Measurements from ENCODE around the gene CAMTA1. TPM values are rescaled to one million over a fixed set of nuclear protein-coding genes. Genes with fewer than 3 reads are reported as not detected.

Gene CAMTA1
- total and polyA plus RNA-seq, 2 experiments from 2014 or later, result 89.0 to 145 TPM

- Histone ChIP-seq H3K4me3 (no peak overlapping the region), H2AFZ (no peak overlapping the region), H3K4me2 (no peak overlapping the region), H3K9me3 (ENCODE audit: low read depth) (no peaks in the 10 kb centered on the region), H3K27ac (no peak overlapping the region), H4K20me1 (ENCODE audit: insufficient read depth, poor library complexity, severe bottlenecking) (no peaks in the 10 kb centered on the region), H3K27me3 (no peaks in the 10 kb centered on the region), H3K79me2 (no peaks in the 10 kb centered on the region), H3K9me2 (replicated peaks; ENCODE audit: insufficient read depth) (no peaks in the 10 kb centered on the region), H3K4me1 (ENCODE audit: insufficient read depth) (peaks cover 5% of the 10 kb centered on the region), H3K36me3 (replicated peaks; ENCODE audit: insufficient read depth, low read depth) (no peaks in the 10 kb centered on the region)
- WGBS (ENCODE audit: low lambda C conversion rate, missing lambda C conversion rate), result 71% methylated on average over 13 of the region's 13 CpGs
- TF ChIP-seq CTCF (IDR thresholded peaks at IDR 0.05; ENCODE audit: poor library complexity) (no peak), EZH2phosphoT487 (IDR thresholded peaks at IDR 0.05; ENCODE audit: low read depth, severe bottlenecking, unreplicated experiment) (no peak), EZH2 (IDR thresholded peaks at IDR 0.05; ENCODE audit: borderline replicate concordance) (no peak)
- no peak for DNase-seq (ENCODE audit: low spot score)
Observed at GRCh38 chr1:7581754-7582459, 796.7 kb downstream of the CAMTA1 start.

GRCh38 chr1:7582460-7582972 lies 797.3 kb downstream of the CAMTA1 start:
- TF ChIP-seq CTCF (IDR thresholded peaks at IDR 0.05; ENCODE audit: poor library complexity), result no peak
- TF ChIP-seq EZH2 (IDR thresholded peaks at IDR 0.05; ENCODE audit: borderline replicate concordance), result no peak
- TF ChIP-seq EZH2phosphoT487 (IDR thresholded peaks at IDR 0.05; ENCODE audit: low read depth, severe bottlenecking, unreplicated experiment), result no peak
- H3K9me2 ChIP-seq (replicated peaks; ENCODE audit: insufficient read depth), result no peaks in the 10 kb centered on the region
- H3K79me2 ChIP-seq, result no peaks in the 10 kb centered on the region
- H3K4me3 ChIP-seq, result no peak overlapping the region
- no peaks in the 10 kb centered on the region for H3K9me3 ChIP-seq (ENCODE audit: low read depth)
- DNase-seq (ENCODE audit: low spot score), result no peak
- H3K4me1 ChIP-seq (ENCODE audit: insufficient read depth), result peaks cover 5% of the 10 kb centered on the region
- 84% methylated on average over 4 of the region's 4 CpGs for WGBS (ENCODE audit: low lambda C conversion rate, missing lambda C conversion rate)
- no peak overlapping the region for H2AFZ ChIP-seq
- H3K27me3 ChIP-seq, result no peaks in the 10 kb centered on the region
- H3K36me3 ChIP-seq (replicated peaks; ENCODE audit: insufficient read depth, low read depth), result no peaks in the 10 kb centered on the region
- no peaks in the 10 kb centered on the region for H4K20me1 ChIP-seq (ENCODE audit: insufficient read depth, poor library complexity, severe bottlenecking)
- H3K4me2 ChIP-seq, result no peak overlapping the region
- no peak overlapping the region for H3K27ac ChIP-seq

DNA sequence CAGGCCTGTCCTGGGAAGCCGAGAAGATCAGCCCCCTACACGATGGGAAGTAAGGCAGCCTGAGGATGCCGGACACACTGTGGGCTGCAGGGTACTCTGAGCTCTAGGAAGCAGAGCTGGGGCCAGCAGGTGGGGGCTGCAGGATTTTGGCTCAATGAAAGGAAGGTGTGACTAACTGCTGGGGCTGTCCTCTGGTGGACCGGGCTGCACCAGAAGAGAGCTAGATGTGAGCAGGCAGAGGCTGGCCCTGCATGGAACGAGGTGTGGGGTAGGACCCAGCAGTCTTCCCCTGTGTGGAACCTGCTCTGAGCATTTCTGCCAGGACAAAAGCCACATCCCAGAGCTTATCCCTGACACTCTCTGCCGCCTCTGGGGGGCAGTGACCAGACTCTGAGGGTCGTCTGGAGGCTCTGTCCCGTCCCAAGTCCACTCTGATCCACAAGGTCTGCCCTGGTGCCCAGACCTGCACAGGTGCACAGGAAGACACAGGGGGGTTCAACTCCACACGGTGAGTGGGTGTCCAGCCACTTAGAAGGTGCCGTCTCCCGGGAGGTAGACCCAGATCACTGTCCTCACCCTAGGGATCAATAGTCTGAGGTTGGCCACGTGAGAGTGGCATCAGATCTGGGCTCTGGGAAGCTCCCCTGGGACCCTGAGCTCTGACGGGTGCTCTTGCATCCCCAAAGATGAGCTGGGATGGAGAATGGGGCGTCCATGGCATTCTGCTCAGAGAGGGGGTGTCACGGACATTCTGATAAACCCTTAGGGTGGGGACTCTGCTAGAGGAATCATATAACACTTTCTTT lies 798.2 kb downstream of the CAMTA1 start:
- no peaks in the 10 kb centered on the region for H3K9me3 ChIP-seq (ENCODE audit: low read depth)
- WGBS (ENCODE audit: low lambda C conversion rate, missing lambda C conversion rate), result 77% methylated on average over 15 of the region's 15 CpGs
- DNase-seq (ENCODE audit: low spot score), result no peak

More for the DNA sequence above, 798.2 kb downstream of the CAMTA1 start:
- no peak overlapping the region for H3K4me3 ChIP-seq
- H3K36me3 ChIP-seq (replicated peaks; ENCODE audit: insufficient read depth, low read depth), result no peaks in the 10 kb centered on the region
- TF ChIP-seq CTCF (IDR thresholded peaks at IDR 0.05; ENCODE audit: poor library complexity), result no peak
- TF ChIP-seq EZH2phosphoT487 (IDR thresholded peaks at IDR 0.05; ENCODE audit: low read depth, severe bottlenecking, unreplicated experiment), result no peak
- TF ChIP-seq EZH2 (IDR thresholded peaks at IDR 0.05; ENCODE audit: borderline replicate concordance), result no peak
- H3K27me3 ChIP-seq, result no peaks in the 10 kb centered on the region
- H3K27ac ChIP-seq, result no peak overlapping the region
- H3K4me1 ChIP-seq (ENCODE audit: insufficient read depth), result peaks cover 5% of the 10 kb centered on the region
- no peak overlapping the region for H2AFZ ChIP-seq
- no peaks in the 10 kb centered on the region for H3K79me2 ChIP-seq
- no peaks in the 10 kb centered on the region for H4K20me1 ChIP-seq (ENCODE audit: insufficient read depth, poor library complexity, severe bottlenecking)
- no peaks in the 10 kb centered on the region for H3K9me2 ChIP-seq (replicated peaks; ENCODE audit: insufficient read depth)
- H3K4me2 ChIP-seq, result no peak overlapping the region

Measured in hepatocyte (in vitro differentiated cells).